H9 (cell line): ENCODE data around the gene HK2. TPM values are rescaled to one million over a fixed set of nuclear protein-coding genes. Genes with fewer than 3 reads are reported as not detected.

ENCODE experiments used
- DNase-seq: peaks from one replicate; pipeline ENCODE4 v3.0.0-alpha.2; 2017
- H2AFZ ChIP-seq: one replicate; pipeline ENCODE4 v1.6.1; 2013; ENCODE audit warnings: mild to moderate bottlenecking, low read length, control low read depth, moderate library complexity
- H2AK5ac ChIP-seq: 2 replicates; pipeline ENCODE4 v1.6.1; 2013; ENCODE audit warnings: low read length, control low read depth, mixed read lengths; ENCODE audit not compliant: insufficient read length
- H2BK120ac ChIP-seq: one replicate; pipeline ENCODE4 v1.6.1; 2013; ENCODE audit warnings: low read depth, mild to moderate bottlenecking, low read length, control low read depth, inconsistent platforms; ENCODE audit not compliant: poor library complexity, severe bottlenecking
- H2BK12ac ChIP-seq: 2 replicates; pipeline ENCODE4 v1.6.1; 2013; ENCODE audit warnings: low read length, control low read depth, mixed read lengths, low read depth; ENCODE audit not compliant: insufficient read length
- H2BK15ac ChIP-seq: 2 replicates; pipeline ENCODE4 v1.6.1; 2013; ENCODE audit warnings: low read depth, low read length, control low read depth
- H2BK20ac ChIP-seq: one replicate; pipeline ENCODE4 v1.6.1; 2013; ENCODE audit warnings: low read depth, mild to moderate bottlenecking, low read length, control low read depth, inconsistent platforms; ENCODE audit not compliant: poor library complexity, severe bottlenecking
- H2BK5ac ChIP-seq: 2 replicates; pipeline ENCODE4 v1.6.1; 2013; ENCODE audit warnings: low read length, control low read depth, mixed read lengths; ENCODE audit not compliant: insufficient read length
- H3K14ac ChIP-seq: 2 replicates; pipeline ENCODE4 v1.6.1; 2013; ENCODE audit warnings: low read length, control low read depth; ENCODE audit not compliant: insufficient read depth
- H3K18ac ChIP-seq: 2 replicates; pipeline ENCODE4 v1.6.1; 2013; ENCODE audit warnings: low read depth, mild to moderate bottlenecking, mixed read lengths, low read length, control low read depth; ENCODE audit not compliant: insufficient read length
- H3K23ac ChIP-seq: 2 replicates; pipeline ENCODE4 v1.6.1; 2013; ENCODE audit warnings: low read length, control low read depth, mixed read lengths, low read depth; ENCODE audit not compliant: insufficient read length
- H3K23me2 ChIP-seq: 2 replicates; pipeline ENCODE4 v1.6.1; 2013; ENCODE audit warnings: low read depth, mild to moderate bottlenecking, mixed read lengths, low read length, control low read depth; ENCODE audit not compliant: insufficient read length, poor library complexity, severe bottlenecking
- H3K27ac ChIP-seq: 2 replicates; pipeline ENCODE4 v1.5.1; 2013; ENCODE audit warnings: low read length, control low read depth, mixed read lengths, low read depth; ENCODE audit not compliant: insufficient read length
- H3K27me3 ChIP-seq: 2 replicates; pipeline ENCODE4 v1.6.1; 2013; ENCODE audit warnings: low read length, control low read depth, inconsistent platforms; ENCODE audit not compliant: insufficient read depth
- H3K4ac ChIP-seq: 2 replicates; pipeline ENCODE4 v1.6.1; 2013; ENCODE audit warnings: low read depth, mild to moderate bottlenecking, control low read depth, inconsistent platforms, low read length, moderate library complexity
- H3K4me1 ChIP-seq: 2 replicates; pipeline ENCODE4 v1.6.1; 2013; ENCODE audit warnings: low read length, control low read depth, inconsistent platforms; ENCODE audit not compliant: insufficient read depth
- H3K4me2 ChIP-seq: 2 replicates; pipeline ENCODE4 v1.6.1; 2013; ENCODE audit warnings: low read length, control low read depth, mixed read lengths; ENCODE audit not compliant: insufficient read length, insufficient read depth
- H3K56ac ChIP-seq: 2 replicates; pipeline ENCODE4 v1.6.1; 2013; ENCODE audit warnings: low read depth, mild to moderate bottlenecking, mixed read lengths, low read length, control low read depth; ENCODE audit not compliant: insufficient read length
- H3K79me1 ChIP-seq: 2 replicates; pipeline ENCODE4 v1.6.1; 2013; ENCODE audit warnings: low read depth, mild to moderate bottlenecking, moderate library complexity, low read length, control low read depth, inconsistent platforms; ENCODE audit not compliant: insufficient read depth, poor library complexity, severe bottlenecking
- H3K79me2 ChIP-seq: 2 replicates; pipeline ENCODE4 v1.6.1; 2013; ENCODE audit warnings: low read length, control low read depth, inconsistent platforms; ENCODE audit not compliant: insufficient read depth
- H3K9ac ChIP-seq: 2 replicates; pipeline ENCODE4 v1.6.1; 2013; ENCODE audit warnings: low read length, control low read depth, mixed read lengths; ENCODE audit not compliant: insufficient read length; ENCODE audit errors: extremely low read depth
- H3K9me3 ChIP-seq: one replicate; pipeline ENCODE4 v1.6.1; 2013; ENCODE audit warnings: low read depth, low read length, inconsistent platforms; ENCODE audit not compliant: control insufficient read depth
- H3T11ph ChIP-seq: one replicate; pipeline ENCODE4 v1.6.1; 2013; ENCODE audit warnings: mild to moderate bottlenecking, low read length, control low read depth, inconsistent platforms
- H4K20me1 ChIP-seq: one replicate; pipeline ENCODE4 v1.6.1; 2013; ENCODE audit not compliant: control insufficient read depth, insufficient read length, insufficient read depth
- H4K5ac ChIP-seq: 2 replicates; pipeline ENCODE4 v1.6.1; 2013; ENCODE audit warnings: low read depth, mild to moderate bottlenecking, mixed read lengths, low read length, control low read depth; ENCODE audit not compliant: insufficient read length
- H4K8ac ChIP-seq: replicated peaks from 2 replicates; pipeline ENCODE4 v1.6.1; 2013; ENCODE audit warnings: low read length, control low read depth, mixed read lengths, low read depth; ENCODE audit not compliant: insufficient read length
- H4K91ac ChIP-seq: 2 replicates; pipeline ENCODE4 v1.6.1; 2013; ENCODE audit warnings: low read depth, mild to moderate bottlenecking, moderate library complexity, mixed read lengths, low read length, control low read depth; ENCODE audit not compliant: insufficient read length
- H3K27ac Mint-ChIP-seq, 3 experiments: 2 replicates in 2 of 3; 3 replicates in 1 of 3; pipeline ENCODE4 v1.8.0; 2020 to 2021; ENCODE audit warnings: mixed read lengths in 3 of 3, mild to moderate bottlenecking in 1 of 3, moderate library complexity in 1 of 3
- H3K27me3 Mint-ChIP-seq: 2 replicates; pipeline ENCODE4 v1.8.0; 2021; ENCODE audit warnings: low read depth, mild to moderate bottlenecking, moderate library complexity, mixed read lengths
- H3K36me3 Mint-ChIP-seq, 3 experiments: 2 replicates in 2 of 3; 3 replicates in 1 of 3; pipeline ENCODE4 v1.8.0; 2020 to 2021; ENCODE audit warnings: low read depth in 3 of 3, mixed read lengths in 3 of 3; ENCODE audit not compliant: insufficient read depth in 1 of 3
- H3K4me1 Mint-ChIP-seq, 2 experiments: 2 replicates each; pipeline ENCODE4 v1.8.0; 2020; ENCODE audit warnings: mixed read lengths in 2 of 2
- H3K4me3 Mint-ChIP-seq, 2 experiments: 2 replicates in 1 of 2; 3 replicates in 1 of 2; pipeline ENCODE4 v1.8.0; 2020 to 2021; ENCODE audit warnings: mild to moderate bottlenecking in 2 of 2, mixed read lengths in 2 of 2, moderate library complexity in 1 of 2
- H3K9me3 Mint-ChIP-seq, 2 experiments: 2 replicates in 1 of 2; 3 replicates in 1 of 2; pipeline ENCODE4 v1.8.0; 2020; ENCODE audit warnings: mild to moderate bottlenecking in 2 of 2, mixed read lengths in 2 of 2, moderate library complexity in 1 of 2
- CTCF ChIP-seq: fragments of 200-600 bp; sonication (generic); conservative IDR thresholded peaks from 3 replicates; pipeline ENCODE4 v1.8.0; 2021; ENCODE audit warnings: antibody characterized with exemption, mild to moderate bottlenecking
- WGBS: extraction: QIAGEN DNeasy Blood & Tissue Kit; methylation state at CpG from one replicate; pipeline ENCODE4 v1.1.7; 2013; ENCODE audit warnings: missing lambda C conversion rate, low lambda C conversion rate, mixed read lengths; ENCODE audit not compliant: insufficient read length; ENCODE audit errors: extremely low coverage; 5-methylcytosine and 5-hydroxymethylcytosine counted together
- total RNA-seq: library from RNA; stranded (reverse); gene quantifications from 2 replicates; pipeline ENCODE4 v1.2.1, GENCODE V29; 2021

Gene HK2
- total RNA-seq, 1 experiment from 2014 or later: 54.3 TPM

DNA sequence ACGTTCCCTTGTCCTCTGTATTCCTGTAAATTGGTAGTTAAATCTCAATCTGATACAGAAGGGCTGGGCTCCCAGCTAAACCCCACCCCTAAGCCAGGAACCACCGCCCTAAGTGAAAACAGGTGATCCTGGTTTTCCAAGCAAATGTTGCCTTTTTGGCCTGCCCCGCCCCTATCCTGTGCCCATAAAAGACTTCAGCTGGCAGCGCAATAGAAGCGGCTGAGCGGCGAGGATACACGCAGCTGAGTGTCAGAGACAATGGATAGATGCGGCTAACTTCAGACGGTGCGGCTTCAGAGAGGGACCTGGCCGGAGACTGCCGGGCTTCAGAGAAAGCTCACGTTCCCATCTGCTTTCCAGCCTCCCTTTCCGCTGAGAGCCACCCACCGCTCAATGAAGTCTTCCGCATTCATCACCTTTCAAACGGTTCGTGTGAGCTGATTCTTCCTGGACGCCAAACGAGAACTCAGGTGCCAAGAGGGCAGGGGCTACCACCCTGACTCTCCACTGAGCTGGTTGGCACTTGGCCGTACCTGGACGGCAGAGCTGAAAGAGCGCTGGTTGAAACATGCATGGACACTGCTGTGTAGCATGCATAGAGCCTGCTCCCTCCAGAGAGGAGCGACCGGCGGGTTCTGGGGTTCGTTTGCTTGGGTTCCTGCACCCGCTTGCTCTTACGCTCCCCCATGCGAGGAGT lies 75.0 kb downstream of the HK2 start:
- no peak overlapping the region for H2BK15ac ChIP-seq
- peaks cover 10 to 12% of the 10 kb centered on the region in 2 experiments for H3K4me1 Mint-ChIP-seq
- no peak overlapping the region for H4K5ac ChIP-seq
- no CpG with 5 or more reads among the region's 31 CpGs for WGBS
- peaks cover 7% of the 10 kb centered on the region for H3K23me2 ChIP-seq
- H2AK5ac ChIP-seq: no peak overlapping the region
- no peak overlapping the region for H3K9ac ChIP-seq
- peaks cover 0 to 6% (median 0%) of the 10 kb centered on the region in 3 experiments; a peak in 2 of 7 replicates for H3K36me3 Mint-ChIP-seq
- H3K27ac ChIP-seq: no peak overlapping the region
- no peaks in the 10 kb centered on the region for H4K20me1 ChIP-seq
- no peak overlapping the region for H2AFZ ChIP-seq
- H2BK5ac ChIP-seq: no peak overlapping the region
- no peak overlapping the region for H2BK20ac ChIP-seq
- peak; percentile 72 for DNase-seq
- H3K79me1 ChIP-seq: no peaks in the 10 kb centered on the region
- H3K9me3 ChIP-seq: no peaks in the 10 kb centered on the region
- H3K23ac ChIP-seq: no peak overlapping the region
- H3K18ac ChIP-seq: no peak overlapping the region
- no peak overlapping the region for H4K91ac ChIP-seq
- H3K27me3 Mint-ChIP-seq: peaks cover 31% of the 10 kb centered on the region
- peak overlapping the region; percentile 50; the same call in 1 of the 2 replicates for H3K14ac ChIP-seq
- no peak overlapping the region for H2BK120ac ChIP-seq
- H3K4ac ChIP-seq: no peak overlapping the region
- TF ChIP-seq CTCF: no peak
- H3K9me3 Mint-ChIP-seq: peaks cover 0 to 5% of the 10 kb centered on the region in 2 experiments; a peak in 4 of 5 replicates
- no peaks in the 10 kb centered on the region for H3K79me2 ChIP-seq
- H2BK12ac ChIP-seq: no peak overlapping the region
- H3K4me1 ChIP-seq: no peaks in the 10 kb centered on the region
- peak overlapping the region; percentile 42 to 43 for H3K4me3 Mint-ChIP-seq
- H3T11ph ChIP-seq: no peak overlapping the region
- no peak overlapping the region for H3K56ac ChIP-seq
- no peak overlapping the region for H4K8ac ChIP-seq
- no peak overlapping the region for H3K27ac Mint-ChIP-seq
- H3K4me2 ChIP-seq: peak overlapping the region; percentile 80
- H3K27me3 ChIP-seq: no peaks in the 10 kb centered on the region
